ENCODE data around the gene ZSCAN25.
"Not testable (repeated sequence)": the region's sequence is repeated elsewhere in the genome, so short reads cannot be mapped to it uniquely, and the experiment has no call there.

Gene ZSCAN25

GRCh38 chr7:99644431-99644830 is 27.7 kb downstream of the ZSCAN25 start:
- no peak for DNase-seq (ENCODE audit: extremely low read depth in 1 of 2, low read depth in 1 of 2)

GRCh38 chr7:99645590-99645989 is 28.8 kb downstream of the ZSCAN25 start:
- DNase-seq (ENCODE audit: extremely low read depth in 1 of 2, low read depth in 1 of 2) = no peak

DNA sequence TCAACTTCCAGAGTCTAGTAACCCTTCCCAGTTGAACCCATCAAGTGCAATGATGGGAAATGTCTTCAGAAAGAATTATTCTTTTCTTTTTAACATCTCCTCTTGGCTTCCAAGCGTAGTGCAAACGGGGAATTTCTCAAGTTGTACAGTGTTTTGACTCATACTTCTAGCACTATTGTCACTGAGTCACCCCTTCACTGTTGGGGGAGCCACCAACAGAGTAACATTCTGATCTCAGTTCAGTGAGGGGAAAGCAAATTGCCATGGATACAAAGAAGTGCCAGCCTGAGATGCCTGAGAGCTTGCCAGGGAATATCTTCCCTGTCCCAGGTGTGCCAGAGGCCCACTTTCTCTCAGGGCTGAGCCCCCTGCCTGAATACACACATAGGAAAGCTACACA is 32.1 kb downstream of the ZSCAN25 start:
- no peak for DNase-seq (ENCODE audit: extremely low read depth in 1 of 2, low read depth in 1 of 2)

GRCh38 chr7:99651290-99651689 is 34.5 kb downstream of the ZSCAN25 start:
- no peak for DNase-seq (ENCODE audit: extremely low read depth in 1 of 2, low read depth in 1 of 2)

GRCh38 chr7:99652671-99653070 is 35.9 kb downstream of the ZSCAN25 start:
- no peak for DNase-seq (ENCODE audit: extremely low read depth in 1 of 2, low read depth in 1 of 2)

GRCh38 chr7:99653269-99653668 is 36.5 kb downstream of the ZSCAN25 start:
- not testable (repeated sequence) for DNase-seq (ENCODE audit: extremely low read depth in 1 of 2, low read depth in 1 of 2)

GRCh38 chr7:99653754-99654153 is 37.0 kb downstream of the ZSCAN25 start:
- DNase-seq (ENCODE audit: extremely low read depth in 1 of 2, low read depth in 1 of 2) = no peak

DNA sequence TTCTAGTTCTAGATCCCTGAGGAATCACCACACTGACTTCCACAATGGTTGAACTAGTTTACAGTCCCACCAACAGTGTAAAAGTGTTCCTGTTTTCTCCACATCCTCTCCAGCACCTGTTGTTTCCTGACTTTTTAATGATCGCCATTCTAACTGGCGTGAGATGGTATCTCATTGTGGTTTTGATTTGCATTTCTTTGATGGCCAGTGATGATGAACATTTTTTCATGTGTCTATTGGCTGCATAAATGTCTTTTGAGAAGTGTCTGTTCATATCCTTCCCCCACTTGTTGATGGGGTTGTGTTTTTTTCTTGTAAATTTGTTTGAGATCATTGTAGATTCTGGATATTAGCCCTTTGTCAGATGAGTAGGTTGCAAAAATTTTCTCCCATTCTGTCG is 37.9 kb downstream of the ZSCAN25 start:
- DNase-seq (ENCODE audit: extremely low read depth in 1 of 2, low read depth in 1 of 2) = not testable (repeated sequence)

GRCh38 chr7:99657879-99658278 is 41.1 kb downstream of the ZSCAN25 start:
- not testable (repeated sequence) for DNase-seq (ENCODE audit: extremely low read depth in 1 of 2, low read depth in 1 of 2)

DNA sequence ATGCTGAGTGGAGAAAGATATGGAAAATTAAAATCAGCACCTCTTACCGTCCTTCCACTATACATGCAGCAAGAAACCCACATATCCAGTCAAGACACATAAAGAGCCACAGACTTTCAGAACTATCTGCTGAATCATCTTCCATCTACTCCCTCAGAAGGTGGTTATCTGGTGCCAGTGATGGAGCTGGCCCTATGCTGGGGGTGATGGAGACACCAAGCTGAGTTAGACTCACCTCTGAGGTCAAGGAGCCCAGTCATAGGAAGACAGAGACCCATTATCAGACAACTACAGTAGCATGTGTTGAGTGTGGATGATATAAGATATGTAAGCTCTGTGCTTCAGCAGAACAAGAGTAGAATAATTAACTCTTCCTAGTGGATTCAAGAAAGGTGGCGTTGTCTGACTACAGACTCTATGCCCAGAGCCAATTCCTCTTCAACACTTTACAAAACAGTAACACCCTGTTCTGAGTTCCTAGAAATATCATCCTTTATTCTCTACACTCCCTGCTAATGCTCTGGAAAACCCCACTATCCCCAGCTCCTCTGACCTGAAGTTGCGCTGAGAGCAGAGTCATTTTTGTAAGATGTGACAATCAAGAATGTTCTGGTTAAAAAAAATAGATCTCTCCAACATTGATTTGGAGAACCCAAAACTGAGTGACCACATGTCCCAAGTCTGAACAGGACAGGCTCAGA is 48.7 kb downstream of the ZSCAN25 start:
- DNase-seq (ENCODE audit: extremely low read depth in 1 of 2, low read depth in 1 of 2) = no peak

GRCh38 chr7:99666013-99666395 is 49.3 kb downstream of the ZSCAN25 start:
- no peak for DNase-seq (ENCODE audit: extremely low read depth in 1 of 2, low read depth in 1 of 2)

GRCh38 chr7:99667179-99667578 is 50.4 kb downstream of the ZSCAN25 start:
- no peak for DNase-seq (ENCODE audit: extremely low read depth in 1 of 2, low read depth in 1 of 2)

- DNase-seq (ENCODE audit: extremely low read depth in 1 of 2, low read depth in 1 of 2) = no peak
Measured at GRCh38 chr7:99668541-99668940, 51.8 kb downstream of the ZSCAN25 start.

GRCh38 chr7:99669782-99670181 is 53.0 kb downstream of the ZSCAN25 start:
- DNase-seq (ENCODE audit: extremely low read depth in 1 of 2, low read depth in 1 of 2) = no peak

DNA sequence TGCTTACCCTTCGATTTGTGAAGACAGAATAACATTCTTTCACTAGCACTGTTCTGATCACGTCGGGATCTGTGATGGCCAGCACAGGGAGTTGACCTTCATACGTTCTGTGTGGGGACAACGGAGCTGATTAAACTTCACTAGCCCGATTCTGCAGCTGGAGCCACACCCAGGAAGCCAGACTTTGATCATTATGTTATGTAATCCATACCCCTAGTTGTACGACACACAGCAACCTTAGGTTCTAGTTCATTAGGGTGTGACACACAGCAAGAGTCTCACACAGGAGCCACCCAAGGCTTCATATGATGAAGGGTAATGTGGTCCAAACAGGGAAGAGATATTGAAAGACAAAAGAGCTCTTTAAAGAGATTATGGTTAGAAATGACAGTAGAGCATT is 55.8 kb downstream of the ZSCAN25 start:
- no peak for DNase-seq (ENCODE audit: extremely low read depth in 1 of 2, low read depth in 1 of 2)

DNA sequence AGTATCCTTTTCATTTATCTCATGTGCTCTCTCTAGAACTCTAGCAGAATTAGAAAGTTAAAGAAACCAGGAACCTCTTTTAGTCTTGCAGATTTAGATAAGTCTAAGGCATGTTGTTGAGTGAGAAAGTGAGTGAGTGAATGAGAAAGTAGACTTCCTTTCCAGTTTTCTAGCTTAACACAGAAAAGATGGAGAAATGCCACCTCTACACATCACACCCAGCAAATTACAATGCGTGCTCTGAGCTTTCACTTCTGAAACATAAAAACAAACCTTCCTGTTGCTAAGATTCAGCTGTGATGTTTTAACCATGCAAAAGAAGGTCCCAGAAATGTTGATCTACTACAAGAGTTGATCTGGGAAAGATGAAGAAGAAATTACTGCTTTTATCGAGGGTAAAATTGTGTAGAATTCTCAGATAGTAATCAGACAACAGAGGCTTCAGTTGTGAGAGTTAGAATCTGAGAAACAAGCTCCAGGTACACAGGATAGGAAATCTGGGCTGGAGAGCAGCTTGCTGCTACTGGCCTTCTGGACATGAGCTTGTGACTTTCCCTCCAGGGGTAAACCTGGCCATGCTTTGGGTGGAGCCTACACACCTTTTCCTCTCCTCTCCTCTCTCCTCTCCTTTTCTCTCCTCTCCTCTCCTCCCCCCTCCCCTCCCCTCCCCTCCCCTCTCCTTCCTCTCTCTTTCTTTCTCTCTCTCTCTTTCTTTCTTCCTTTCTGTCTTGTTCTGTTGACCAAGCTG is 58.4 kb downstream of the ZSCAN25 start:
- DNase-seq (ENCODE audit: extremely low read depth in 1 of 2, low read depth in 1 of 2) = no peak

DNA sequence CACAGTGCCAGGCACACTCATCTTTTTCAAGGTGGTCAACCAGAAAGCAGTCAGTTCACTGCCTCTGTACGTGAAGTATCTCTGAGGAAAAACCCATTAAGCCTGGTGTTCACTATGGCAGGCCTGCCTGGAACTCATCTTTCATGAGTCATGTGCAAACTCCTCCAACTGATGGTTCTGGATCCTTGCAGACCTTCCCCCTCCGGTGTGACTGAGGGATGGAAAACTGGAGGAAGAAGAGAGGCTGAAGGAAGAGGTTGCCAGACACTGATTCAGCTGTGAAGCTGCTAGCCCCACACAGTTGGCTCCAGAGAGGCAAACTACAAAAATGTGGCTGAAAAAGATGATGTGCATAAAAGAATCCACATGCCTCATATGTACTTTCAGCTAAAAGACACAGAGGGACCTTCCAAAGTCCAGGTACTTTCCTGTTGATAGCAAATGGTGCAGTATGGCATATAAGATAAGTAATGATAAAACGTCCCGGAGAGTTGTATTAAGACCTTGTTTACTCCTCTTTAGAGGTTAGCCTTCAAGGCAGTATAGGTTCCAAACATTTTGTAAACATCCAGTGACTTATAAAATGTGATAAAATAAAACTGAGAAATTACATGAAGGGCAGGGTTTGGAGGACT is 60.4 kb downstream of the ZSCAN25 start:
- DNase-seq (ENCODE audit: extremely low read depth in 1 of 2, low read depth in 1 of 2) = no peak

- no peak for DNase-seq (ENCODE audit: extremely low read depth in 1 of 2, low read depth in 1 of 2)
Measured at GRCh38 chr7:99677648-99678045, 60.9 kb downstream of the ZSCAN25 start.

DNA sequence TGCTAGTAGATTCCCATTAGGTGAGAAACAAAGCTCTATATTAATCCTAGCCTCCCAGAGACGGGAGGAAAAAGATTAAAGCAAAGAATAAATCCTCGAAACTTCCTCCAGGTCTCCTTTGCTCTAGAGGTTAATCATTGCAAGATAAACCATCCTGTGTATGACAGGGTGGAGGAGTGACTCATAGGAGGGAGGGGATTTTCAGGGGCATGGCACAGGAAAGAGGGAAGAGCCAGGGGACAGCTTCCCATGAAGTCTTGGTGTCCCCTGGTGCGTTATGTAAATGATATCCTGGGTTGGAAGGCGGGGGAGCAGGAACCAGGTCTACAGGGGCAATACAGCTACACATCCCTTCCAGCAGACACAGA is 62.3 kb downstream of the ZSCAN25 start:
- DNase-seq (ENCODE audit: extremely low read depth in 1 of 2, low read depth in 1 of 2) = no peak

- DNase-seq (ENCODE audit: extremely low read depth in 1 of 2, low read depth in 1 of 2) = no peak
Measured at GRCh38 chr7:99679400-99680191, 62.9 kb downstream of the ZSCAN25 start, which contains the start of gene CYP3A5. TSS of gene CYP3A5 (minus strand) at chr7:99679996. CDS start at chr7:99679896, 100 bp downstream.
